RWPE1 (cell line): Measurements from ENCODE around the gene EVI5.

Experiments
- CTCF ChIA-PET: fragments of 350-600 bp; sonication (Branson Sonifier 250); formaldehyde crosslinking; extraction: SDS; loops from one replicate; lab custom pipeline; 2021; lab: Yijun Ruan, JAX
- POLR2A ChIA-PET: fragments of 400-600 bp; formaldehyde crosslinking; extraction: SDS; loops from one replicate; lab custom pipeline; 2020; ENCODE audit warnings: antibody characterized with exemption; ENCODE audit not compliant: low non-redundant PET; lab: Yijun Ruan, JAX
- DNase-seq: peaks from one replicate; pipeline ENCODE4 v3.0.0; 2012; ENCODE audit warnings: low spot score
- H3K27ac ChIP-seq: fragments of 450-650 bp; 2 replicates; pipeline ENCODE4 v1.5.1; 2017
- CTCF ChIP-seq: fragments of 450-650 bp; conservative IDR thresholded peaks from 2 replicates; pipeline ENCODE4 v1.5.1; 2017; ENCODE audit warnings: low read depth, mild to moderate bottlenecking

The EVI5 gene

GRCh38 chr1:92466683-92467352, 318.1 kb downstream of the EVI5 start:
- ChIA-PET POLR2A (no interaction called here), CTCF (no interaction called here)
- no peak for TF ChIP-seq CTCF
- no peak overlapping the region for H3K27ac ChIP-seq
- no peak for DNase-seq

- ChIA-PET POLR2A (no interaction called here), CTCF (no interaction called here)
- no peak for TF ChIP-seq CTCF
- no peak for DNase-seq
- H3K27ac ChIP-seq, result no peak overlapping the region
Measured at GRCh38 chr1:92465256-92465647, 319.7 kb downstream of the EVI5 start.

- no peak overlapping the region for H3K27ac ChIP-seq
- DNase-seq, result no peak
- CTCF ChIA-PET, result no interaction called here
- POLR2A ChIA-PET, result no interaction called here
- no peak for TF ChIP-seq CTCF
Measured at GRCh38 chr1:92464588-92465255, 320.2 kb downstream of the EVI5 start.

GRCh38 chr1:92461364-92462097, 323.4 kb downstream of the EVI5 start:
- no peak overlapping the region for H3K27ac ChIP-seq
- no peak for TF ChIP-seq CTCF
- no peak for DNase-seq
- ChIA-PET POLR2A (no interaction called here), CTCF (interaction anchor here (0.7 kb wide), 1 partner anchor 17 kb away, joined by 3 read pairs; no protein-coding TSS in a partner anchor)

GRCh38 chr1:92459871-92460320, 325.0 kb downstream of the EVI5 start:
- DNase-seq, result no peak
- TF ChIP-seq CTCF, result no peak
- no peak overlapping the region for H3K27ac ChIP-seq
- POLR2A ChIA-PET, result no interaction called here
- CTCF ChIA-PET, result interaction anchor here (0.5 to 0.6 kb wide), 2 partner anchors 8 to 147 kb away, joined by 4 to 5 read pairs; no protein-coding TSS in a partner anchor
